HG02973 (cell line): ENCODE measurements around the gene KRTAP10-9.
"Not testable (repeated sequence)": the region's sequence is repeated elsewhere in the genome, so short reads cannot be mapped to it uniquely, and the experiment has no call there.

Experiments
- ATAC-seq: cut with Tn5 transposase; IDR thresholded peaks from one replicate; pipeline ENCODE4 v1.9.1; 2021; ENCODE audit warnings: moderate library complexity; ENCODE audit not compliant: unreplicated experiment

KRTAP10-9 gene

GRCh38 chr21:44614161-44614631 lies 12.7 kb upstream of the KRTAP10-9 start:
- ATAC-seq = no peak

GRCh38 chr21:44614961-44615391 lies 11.9 kb upstream of the KRTAP10-9 start:
- ATAC-seq = no peak

GRCh38 chr21:44615466-44615865 lies 11.4 kb upstream of the KRTAP10-9 start:
- no peak for ATAC-seq

GRCh38 chr21:44615911-44616590 lies 10.8 kb upstream of the KRTAP10-9 start:
- ATAC-seq = no peak

- no peak for ATAC-seq
Observed at GRCh38 chr21:44616591-44616926, 10.3 kb upstream of the KRTAP10-9 start.

GRCh38 chr21:44617071-44617501 lies 9.8 kb upstream of the KRTAP10-9 start:
- no peak for ATAC-seq

- no peak for ATAC-seq
Observed at GRCh38 chr21:44618504-44618903, 8.4 kb upstream of the KRTAP10-9 start.

- no peak for ATAC-seq
Observed at GRCh38 chr21:44618909-44619308, 8.0 kb upstream of the KRTAP10-9 start.

- no peak for ATAC-seq
Observed at GRCh38 chr21:44619886-44620285, 7.0 kb upstream of the KRTAP10-9 start.

GRCh38 chr21:44623575-44623974 lies 3.3 kb upstream of the KRTAP10-9 start:
- ATAC-seq = no peak

GRCh38 chr21:44625756-44626155 lies 1.1 kb upstream of the KRTAP10-9 start:
- no peak for ATAC-seq

GRCh38 chr21:44626262-44626661 lies 631 bp upstream of the KRTAP10-9 start:
- ATAC-seq = no peak

GRCh38 chr21:44627181-44627822 lies 409 bp downstream of the KRTAP10-9 start:
- ATAC-seq = not testable (repeated sequence)

GRCh38 chr21:44627831-44628233 lies 939 bp downstream of the KRTAP10-9 start:
- ATAC-seq = not testable (repeated sequence)

GRCh38 chr21:44628707-44629391 lies 2.0 kb downstream of the KRTAP10-9 start:
- ATAC-seq = no peak

GRCh38 chr21:44630440-44630839 lies 3.5 kb downstream of the KRTAP10-9 start:
- no peak for ATAC-seq

- ATAC-seq = no peak
Observed at GRCh38 chr21:44632067-44632466, 5.2 kb downstream of the KRTAP10-9 start.

- ATAC-seq = no peak
Observed at GRCh38 chr21:44636209-44637017, 9.5 kb downstream of the KRTAP10-9 start.

- no peak for ATAC-seq
Observed at GRCh38 chr21:44637018-44637850, 10.3 kb downstream of the KRTAP10-9 start, which contains the start of gene KRTAP10-10. Gene KRTAP10-10 (plus strand): TSS chr21:44637356. CDS start chr21:44637418, 62 bp downstream.

- ATAC-seq = not testable (repeated sequence)
Observed at GRCh38 chr21:44637851-44638348, 11.0 kb downstream of the KRTAP10-9 start.
